Left cardiac atrium (tissue), 4 donors: Measurements from ENCODE around the gene SNX22. TPM values are rescaled to one million over a fixed set of nuclear protein-coding genes. Genes with fewer than 3 reads are reported as not detected.

Experiments
- ATAC-seq, 2 donors: fragments of 200-7000 bp; cut with Tn5 transposase; one replicate each; pipeline ENCODE4 v1.9.1; 2020; ENCODE audit warnings: mild to moderate bottlenecking in 2 of 2, moderate library complexity in 2 of 2
- DNase-seq: peaks from one replicate; pipeline ENCODE4 v3.0.0-alpha.2; 2020
- intact Hi-C, 2 donors: fragments of 100-400 bp; cut with DNase I; formaldehyde crosslinking; loops; one replicate each; pipeline versions ENCODE4 v1.14.1 to v1.15.1; 2022 to 2023
- total RNA-seq, 2 donors: library from RNA; stranded (reverse); fragmentation: NEBNext Ultra II Directional; extraction: Animal tissue kit (Norgen Biotek cat#: 25700); gene quantifications; one replicate each; pipeline ENCODE4 v1.2.1, GENCODE V29; 2021
- donor health status: DM: no; HTN: yes; CAD: no.
- donor health status: DM: no; HTN: yes; CAD: no; lungs with severe emphysema.
- donor health status: DM: yes; HTN: yes; CAD: no.
- donor health status: Dilated cardiomyopathy.

The SNX22 gene
- total RNA-seq, 2 donors from 2014 or later, result 28.9 to 29.8 TPM

DNA sequence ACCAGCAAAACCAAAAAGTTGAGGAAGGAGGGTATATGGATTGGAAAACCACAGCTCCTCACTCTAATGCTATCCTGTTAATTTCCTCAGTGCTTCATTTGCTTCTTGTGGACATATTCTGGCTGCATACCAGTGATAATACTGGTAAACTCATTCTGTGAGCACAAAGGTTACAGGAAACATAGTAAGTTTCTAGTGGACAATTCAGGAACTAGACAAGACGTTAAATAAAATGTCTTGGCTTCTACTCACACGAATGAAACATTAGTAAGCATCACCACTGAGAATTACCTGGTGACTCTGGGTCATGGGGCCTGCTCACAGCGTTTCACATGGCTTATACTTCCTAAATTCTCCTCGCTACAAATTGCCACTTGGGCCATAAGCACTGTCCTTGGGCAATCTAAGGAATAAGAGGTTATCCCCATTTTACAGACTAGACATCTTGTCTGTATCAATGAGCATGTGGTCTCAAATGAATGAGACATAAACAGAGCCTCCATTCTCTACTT is 31.4 kb downstream of the SNX22 start:
- DNase-seq (no peak), ATAC-seq (no peak)
- intact Hi-C loops, result no loop called here

- no peak for ATAC-seq
- no peak for DNase-seq
- intact Hi-C loops, result no loop called here
Observed at GRCh38 chr15:64185146-64185911, 33.8 kb downstream of the SNX22 start.

- intact Hi-C loops, result no loop called here
- no peak for DNase-seq
- no peak for ATAC-seq
Observed at GRCh38 chr15:64187396-64188191, 36.1 kb downstream of the SNX22 start.

DNA sequence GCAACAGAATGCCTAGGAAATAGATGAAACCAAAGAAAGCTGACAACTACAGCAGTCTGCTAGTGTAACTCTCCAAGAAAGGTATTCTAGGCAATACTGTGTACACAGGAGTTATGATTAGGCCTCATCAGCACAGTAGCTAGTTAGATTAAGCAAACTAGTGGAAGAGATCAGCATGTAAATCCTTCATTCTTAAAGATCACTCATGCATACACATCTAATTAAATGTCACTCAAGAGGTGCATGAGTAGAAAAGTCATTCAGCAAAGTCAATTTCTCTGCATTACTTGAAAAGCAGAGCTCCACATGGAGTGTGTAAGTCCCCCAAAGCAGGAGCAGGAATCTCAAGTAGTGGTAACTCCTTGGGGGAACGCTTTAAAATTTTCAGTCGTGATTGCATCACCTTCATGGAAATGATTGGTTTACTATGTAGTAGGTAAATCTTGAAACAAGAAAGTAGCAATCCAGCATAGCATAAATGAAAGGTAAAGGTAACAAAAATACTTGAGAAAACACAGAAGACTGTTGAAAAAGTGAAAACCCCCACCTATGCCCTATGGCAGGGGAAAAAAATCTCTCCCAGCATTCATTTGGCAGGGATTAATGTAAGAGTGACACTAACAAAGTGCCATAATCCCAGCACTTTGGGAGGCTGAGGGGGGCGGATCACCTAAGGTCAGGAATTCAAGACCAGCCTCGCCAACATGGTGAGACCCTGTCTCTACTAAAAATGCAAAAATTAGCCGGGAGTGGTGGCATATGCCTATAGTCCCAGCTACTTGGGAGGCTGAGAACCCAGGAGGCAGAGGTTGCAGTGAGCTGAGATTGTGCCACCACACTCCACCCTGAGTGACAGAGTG is 40.7 kb downstream of the SNX22 start:
- ATAC-seq (no peak), DNase-seq (no peak)
- intact Hi-C loops, result no loop called here

DNA sequence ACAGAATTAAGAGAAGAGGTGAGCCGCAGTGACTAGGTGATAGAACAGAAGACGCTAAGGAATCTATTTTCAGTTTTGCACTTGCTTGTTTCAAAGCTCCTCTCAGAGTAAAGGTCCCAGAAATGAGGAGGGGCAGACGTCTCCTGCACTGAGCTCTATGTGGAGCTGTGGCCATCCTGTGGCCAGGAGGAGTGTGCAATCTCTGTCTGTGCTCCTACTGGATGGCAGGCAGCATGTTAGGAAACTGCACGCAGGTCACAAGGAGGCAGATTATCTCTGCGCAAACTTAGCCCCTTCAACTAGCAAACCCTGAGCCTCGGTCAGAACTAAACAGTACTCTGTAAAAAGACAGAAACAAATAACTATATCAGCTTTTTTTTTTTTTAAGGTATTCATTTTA is 42.4 kb downstream of the SNX22 start:
- DNase-seq (no peak), ATAC-seq (peak in 1 of 2 donors; percentile 58)
- intact Hi-C loops, result no loop called here

DNA sequence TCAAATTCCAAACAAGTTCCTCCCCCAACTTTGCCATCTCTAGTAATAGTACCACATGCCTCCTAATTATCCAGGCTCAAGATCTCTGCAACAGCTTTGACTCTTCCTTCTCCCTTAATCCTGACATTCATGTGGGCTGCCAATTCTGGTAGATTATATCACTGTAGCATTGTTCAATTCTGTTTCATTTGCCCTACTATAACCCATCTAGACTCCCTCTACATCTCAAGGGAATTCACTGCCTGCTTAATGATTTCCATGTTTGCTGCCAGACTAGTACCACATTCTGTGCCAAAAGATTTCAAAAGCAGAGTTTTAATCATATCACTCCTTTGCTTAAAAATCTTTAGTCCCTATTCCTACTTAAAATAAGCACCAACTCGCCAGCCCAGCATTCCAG is 45.9 kb downstream of the SNX22 start:
- DNase-seq (no peak), ATAC-seq (peak; percentile 47 to 63)
- intact Hi-C loops, result no loop called here

- DNase-seq, result no peak
- no peak for ATAC-seq
- intact Hi-C loops, result loop anchor here (10.0 kb wide), 2 partner anchors 150 to 180 kb away; partner anchors contain the start of genes CSNK1G1 (in 1 of the 2), PCLAF (in 1 of the 2) and TRIP4 (in 1 of the 2)
Observed at GRCh38 chr15:64205202-64205601, 53.7 kb downstream of the SNX22 start.

Other genes with a start within 250 kb of the SNX22 start
- gene DAPK2, start 105.2 kb upstream of the SNX22 start, total RNA-seq, result 10 to 100 TPM; 72.5 to 94.9 TPM
- 10 to 100 TPM; 49.1 to 55.2 TPM for gene CIAO2A, start 57.9 kb upstream of the SNX22 start, total RNA-seq
- 100 to 1,000 TPM in 1 of 2 donors, 10 to 100 TPM in 1; 92.7 to 108 TPM for gene SNX1, start 55.7 kb upstream of the SNX22 start, total RNA-seq
- gene PPIB, start 11.3 kb downstream of the SNX22 start, total RNA-seq, result 100 to 1,000 TPM; 256 to 257 TPM
- 1 to 10 TPM; 8.6 to 9.7 TPM for gene CSNK1G1, start 204.4 kb downstream of the SNX22 start, total RNA-seq
- gene PCLAF, start 229.7 kb downstream of the SNX22 start, total RNA-seq, result 1 to 10 TPM; 1.1 to 3.8 TPM
- gene TRIP4, start 236.1 kb downstream of the SNX22 start, total RNA-seq, result 10 to 100 TPM; 15.5 to 16.3 TPM